Raji (cell line): ENCODE measurements around the gene CACNA1I.

Experiments
- POLR2A ChIP-seq: IDR thresholded peaks from 2 replicates; pipeline ENCODE4 v1.6.1; 2011; ENCODE audit warnings: low read depth, low read length, control low read depth; ENCODE audit not compliant: insufficient read depth

The CACNA1I gene

DNA sequence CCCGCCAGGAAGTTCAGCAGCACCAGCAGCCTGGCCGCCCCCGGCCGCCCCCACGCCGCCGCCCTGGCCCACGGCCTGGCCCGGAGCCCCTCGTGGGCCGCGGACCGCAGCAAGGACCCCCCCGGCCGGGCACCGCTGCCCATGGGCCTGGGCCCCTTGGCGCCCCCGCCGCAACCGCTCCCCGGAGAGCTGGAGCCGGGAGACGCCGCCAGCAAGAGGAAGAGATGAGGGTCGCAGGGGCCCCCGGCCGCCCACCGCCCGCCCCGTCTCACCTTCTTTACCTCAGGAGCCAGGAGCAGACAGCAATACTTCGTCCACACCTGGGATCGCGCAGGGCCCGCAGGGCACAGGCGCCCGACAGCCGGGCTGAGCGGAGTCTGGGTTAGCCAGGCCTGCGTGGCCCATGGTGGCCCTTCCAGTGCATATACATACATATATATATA, 115.6 kb downstream of the CACNA1I start:
- no peak for TF ChIP-seq POLR2A

DNA sequence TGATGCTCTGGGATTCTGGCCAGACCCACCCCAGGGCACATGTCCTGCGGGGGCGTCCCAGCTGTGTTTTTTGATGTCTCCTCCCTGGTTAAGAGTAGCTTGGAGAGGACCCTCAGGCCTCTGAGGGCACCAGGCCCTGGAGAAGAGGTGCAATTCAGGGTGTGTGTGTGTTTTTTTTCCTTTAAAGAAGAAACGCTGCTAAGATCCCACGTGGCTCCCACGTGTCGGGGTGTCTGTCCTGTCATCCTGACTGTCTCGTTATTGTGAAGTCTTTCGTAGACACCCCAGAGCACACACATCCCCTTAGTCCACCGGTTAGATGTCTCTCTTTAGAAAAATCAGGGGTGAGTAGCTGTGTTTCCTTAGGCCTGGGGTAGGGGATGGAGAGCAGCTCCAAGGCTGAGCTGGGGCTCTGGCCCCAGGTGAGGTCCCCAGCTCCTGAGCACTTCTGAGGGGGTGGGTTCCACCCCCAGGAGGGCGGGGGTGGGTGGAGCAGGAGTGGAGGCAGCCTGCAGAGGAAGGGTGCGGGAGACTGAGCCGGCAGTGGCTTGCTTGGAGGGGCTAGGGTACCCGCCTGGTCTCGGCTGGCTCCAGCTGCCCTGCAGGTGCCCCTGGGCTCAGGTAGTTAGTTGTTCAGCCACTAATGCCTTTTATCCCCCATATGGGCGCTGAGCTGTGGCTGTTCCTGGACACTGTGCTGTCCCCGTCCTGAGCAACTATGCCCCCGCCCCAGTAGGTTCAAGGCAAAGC, 116.4 kb downstream of the CACNA1I start:
- no peak for TF ChIP-seq POLR2A

DNA sequence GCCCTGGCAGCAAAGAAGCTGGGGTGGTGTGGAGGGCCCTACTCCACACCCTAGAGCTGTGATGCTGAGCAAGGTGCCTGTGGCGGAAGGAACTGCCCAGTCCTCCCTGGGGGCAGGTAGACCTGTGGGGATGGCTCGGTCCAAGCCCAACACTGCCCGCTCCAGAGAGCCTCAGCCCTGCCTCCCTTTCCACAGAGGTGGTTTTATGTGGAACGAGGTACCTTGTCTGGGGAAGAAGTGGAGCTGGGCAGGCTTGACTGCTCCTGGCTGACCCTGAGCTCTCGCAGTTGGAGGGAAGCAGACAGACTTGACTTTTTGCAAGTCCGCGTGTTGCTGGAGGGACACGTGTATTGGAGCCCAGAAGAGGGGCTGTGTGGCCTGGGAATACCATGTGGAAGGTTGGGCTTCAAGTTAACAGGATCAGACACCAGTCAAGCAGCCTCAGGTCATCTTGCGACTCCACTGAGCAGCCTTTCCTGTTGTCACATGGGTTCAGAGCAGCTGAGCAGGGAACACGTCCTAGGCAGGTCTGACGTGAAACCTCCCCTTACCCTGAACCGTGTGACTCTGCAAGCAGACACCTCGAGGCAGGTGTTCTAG, 117.7 kb downstream of the CACNA1I start:
- no peak for TF ChIP-seq POLR2A

DNA sequence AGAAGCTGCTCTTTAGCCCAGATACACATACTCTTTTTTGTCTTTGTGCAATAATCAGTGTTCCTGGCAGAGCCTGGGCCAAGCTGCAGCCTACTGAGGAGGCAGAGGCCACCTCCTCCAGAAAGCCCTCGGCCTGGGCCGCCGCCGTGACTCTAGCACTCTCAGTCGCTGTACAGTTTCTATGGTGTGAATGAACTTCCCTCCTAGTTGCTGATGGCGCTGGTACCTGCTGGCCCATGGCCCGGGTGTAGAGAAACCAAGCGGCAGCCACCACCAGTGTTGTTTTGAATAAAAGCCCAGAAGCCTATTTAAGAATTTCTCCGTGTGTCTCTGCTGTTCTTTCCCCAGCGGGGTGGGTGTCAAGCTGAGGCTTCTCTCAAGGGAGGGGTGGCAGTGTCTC, 118.9 kb downstream of the CACNA1I start:
- no peak for TF ChIP-seq POLR2A

DNA sequence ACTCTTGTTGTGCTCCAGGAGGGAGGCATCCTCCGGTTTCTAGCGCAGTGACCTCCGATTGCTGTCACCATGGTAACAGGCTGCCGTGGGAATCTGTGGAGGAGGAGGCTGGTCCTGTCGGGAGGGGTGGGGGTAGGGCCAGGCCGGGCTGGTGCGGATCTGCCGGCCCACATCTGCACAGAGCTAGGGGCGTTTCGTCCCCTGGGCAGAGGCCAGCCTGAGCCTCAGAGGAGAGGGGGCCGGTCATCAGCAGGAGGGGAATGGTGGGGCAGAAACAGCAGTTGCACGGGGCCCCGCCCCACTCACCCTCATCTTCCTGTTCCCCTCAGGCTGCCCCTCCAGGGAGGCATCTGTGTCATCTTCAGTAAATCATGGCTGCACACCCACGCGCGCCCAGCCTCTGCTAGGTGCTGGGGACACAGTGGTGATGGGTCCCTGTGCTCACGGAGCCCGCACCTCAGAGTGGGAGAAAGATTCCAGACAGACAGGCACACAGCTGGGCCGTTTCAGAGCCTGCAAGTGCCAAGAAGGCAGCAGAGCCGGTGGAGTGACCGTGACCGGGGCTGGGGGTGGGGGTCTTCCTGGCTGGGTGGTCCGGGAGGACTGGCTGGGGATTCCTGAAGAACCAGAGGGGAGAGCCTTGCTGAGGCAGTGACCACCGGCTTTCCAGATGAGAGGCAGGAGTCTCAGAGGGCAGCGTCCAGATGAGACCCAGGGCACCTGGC, 120.5 kb downstream of the CACNA1I start:
- no peak for TF ChIP-seq POLR2A

DNA sequence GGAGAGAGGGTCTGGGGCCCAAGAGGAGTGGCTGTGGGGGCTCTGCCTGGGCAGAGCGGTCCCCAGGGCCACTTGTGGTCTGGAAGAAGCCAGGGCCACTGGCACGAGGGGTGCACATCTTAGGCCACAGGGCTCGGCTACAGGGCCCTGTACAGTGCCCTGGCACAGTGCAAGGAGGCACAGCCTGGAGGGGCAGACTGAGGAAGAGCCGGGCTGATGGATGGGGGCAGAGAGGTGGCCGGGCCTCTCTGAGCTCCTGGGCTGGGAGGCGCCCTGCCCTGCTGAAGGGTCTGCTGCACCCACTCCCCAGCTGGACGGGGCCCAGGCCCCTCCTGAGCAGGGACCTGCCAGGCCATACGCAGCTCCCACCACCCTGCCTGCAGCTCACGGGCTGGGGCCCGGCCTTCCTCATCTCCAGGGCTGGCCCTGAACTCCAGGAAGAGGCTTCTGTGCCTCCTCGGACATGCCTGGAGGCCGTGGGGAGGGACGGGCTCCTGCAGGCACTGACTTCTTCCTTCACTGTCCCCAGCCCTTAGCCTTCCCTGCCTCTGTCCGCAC, 123.5 kb downstream of the CACNA1I start:
- no peak for TF ChIP-seq POLR2A

DNA sequence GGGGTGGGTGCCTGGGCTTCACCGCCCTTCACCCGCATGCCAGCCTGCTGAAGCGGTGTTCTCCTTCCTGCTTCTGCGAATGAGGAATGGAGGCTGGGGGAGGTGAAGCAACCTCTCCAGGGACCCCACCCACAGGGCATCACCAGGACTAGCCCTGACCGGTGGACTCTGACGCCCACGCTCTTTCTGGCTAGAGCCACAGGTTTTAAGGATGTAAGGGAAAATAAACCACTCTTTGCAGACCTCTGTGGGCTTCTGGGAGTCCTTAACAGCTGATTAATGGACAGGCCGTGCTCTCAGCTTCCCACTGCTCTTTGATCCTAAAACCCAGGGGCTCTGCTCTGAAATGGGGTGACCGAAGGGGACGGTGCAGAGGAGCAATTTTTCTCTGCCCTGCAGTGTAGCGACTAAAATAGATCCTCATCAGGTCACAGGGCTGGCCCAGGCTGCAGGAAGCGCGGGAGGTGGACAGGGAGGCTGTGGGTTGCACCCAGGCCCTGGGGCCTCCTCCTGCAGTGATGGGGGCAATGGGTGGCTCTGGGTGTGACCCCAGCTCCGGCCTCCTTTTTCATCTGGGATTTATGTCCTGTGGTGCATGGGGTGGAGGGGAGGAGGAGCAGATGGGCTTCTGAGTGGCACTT, 127.4 kb downstream of the CACNA1I start:
- no peak for TF ChIP-seq POLR2A

DNA sequence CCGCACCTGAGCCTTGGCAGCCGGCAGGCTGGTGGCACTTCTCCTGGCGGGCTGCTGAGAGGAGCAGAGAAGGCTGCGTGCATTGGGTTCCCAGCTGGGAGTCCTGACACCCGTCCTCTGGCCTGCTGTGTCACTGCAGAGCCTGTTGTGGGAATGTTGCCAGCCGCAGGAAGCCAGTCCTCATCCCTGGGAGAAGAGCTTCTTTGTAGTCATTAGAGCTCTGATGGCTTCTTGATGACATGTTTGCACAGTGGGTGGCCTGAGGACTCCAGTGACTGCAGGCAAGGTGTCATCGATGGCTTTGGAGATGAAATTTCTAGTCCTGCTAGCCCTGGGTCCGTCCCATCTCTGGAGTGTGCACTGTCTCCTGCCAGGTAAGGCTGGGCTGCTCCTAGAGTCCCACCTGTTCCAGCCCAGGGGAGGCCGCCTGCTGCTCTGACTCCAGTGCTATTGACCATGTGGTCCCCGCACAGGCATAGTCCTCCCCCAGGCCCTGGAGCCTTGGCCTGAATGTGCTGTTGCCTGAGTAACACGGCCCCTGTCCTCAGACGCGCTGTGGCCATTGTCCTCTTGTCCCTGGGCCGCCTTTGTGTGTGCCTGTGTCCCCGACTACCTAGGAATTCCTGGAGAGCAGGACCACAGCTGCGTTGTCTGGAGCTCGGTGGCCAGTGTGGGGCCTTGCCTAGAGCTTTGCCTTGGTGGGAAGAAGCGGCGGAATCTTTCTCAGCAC, 129.2 kb downstream of the CACNA1I start:
- TF ChIP-seq POLR2A: no peak

DNA sequence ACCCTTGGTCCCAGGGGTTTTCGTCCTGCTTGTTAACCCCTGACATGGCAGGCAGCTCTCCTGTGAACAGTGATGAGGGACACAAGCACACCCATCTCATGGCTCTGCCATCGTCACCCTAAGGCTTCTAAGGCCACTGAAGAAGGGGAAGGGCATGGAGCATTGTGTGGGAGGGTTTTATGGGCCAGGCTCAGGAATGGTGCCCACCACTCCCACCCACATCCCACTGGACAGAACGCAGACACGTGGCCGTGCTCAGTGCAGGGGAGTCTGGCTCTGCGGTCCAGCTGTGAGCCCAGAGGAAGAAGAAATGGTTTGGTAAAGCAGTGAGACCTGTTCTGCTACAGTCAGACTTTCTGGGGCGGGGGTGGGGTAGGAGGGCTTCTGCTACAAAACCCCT, 130.0 kb downstream of the CACNA1I start:
- TF ChIP-seq POLR2A: no peak

DNA sequence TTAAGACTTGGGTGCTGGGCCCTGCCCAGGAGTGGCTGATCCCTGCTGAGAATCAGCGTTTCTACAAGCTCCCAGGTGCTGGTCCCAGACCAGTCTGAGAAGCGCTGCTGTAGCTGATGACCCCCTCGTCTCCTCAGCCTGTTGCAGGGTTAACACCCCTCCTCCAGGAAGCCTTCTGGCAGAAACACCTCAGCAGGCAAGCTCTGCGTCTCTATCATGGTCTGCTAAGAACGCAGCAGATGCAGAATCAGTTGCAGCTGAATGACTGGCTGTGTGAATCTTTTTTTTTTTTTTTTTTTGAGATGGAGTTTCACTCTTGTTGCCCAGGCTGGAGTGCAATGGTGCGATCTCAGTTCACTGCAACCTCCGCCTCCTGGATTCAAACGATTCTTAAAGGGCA, 132.5 kb downstream of the CACNA1I start:
- no peak for TF ChIP-seq POLR2A

DNA sequence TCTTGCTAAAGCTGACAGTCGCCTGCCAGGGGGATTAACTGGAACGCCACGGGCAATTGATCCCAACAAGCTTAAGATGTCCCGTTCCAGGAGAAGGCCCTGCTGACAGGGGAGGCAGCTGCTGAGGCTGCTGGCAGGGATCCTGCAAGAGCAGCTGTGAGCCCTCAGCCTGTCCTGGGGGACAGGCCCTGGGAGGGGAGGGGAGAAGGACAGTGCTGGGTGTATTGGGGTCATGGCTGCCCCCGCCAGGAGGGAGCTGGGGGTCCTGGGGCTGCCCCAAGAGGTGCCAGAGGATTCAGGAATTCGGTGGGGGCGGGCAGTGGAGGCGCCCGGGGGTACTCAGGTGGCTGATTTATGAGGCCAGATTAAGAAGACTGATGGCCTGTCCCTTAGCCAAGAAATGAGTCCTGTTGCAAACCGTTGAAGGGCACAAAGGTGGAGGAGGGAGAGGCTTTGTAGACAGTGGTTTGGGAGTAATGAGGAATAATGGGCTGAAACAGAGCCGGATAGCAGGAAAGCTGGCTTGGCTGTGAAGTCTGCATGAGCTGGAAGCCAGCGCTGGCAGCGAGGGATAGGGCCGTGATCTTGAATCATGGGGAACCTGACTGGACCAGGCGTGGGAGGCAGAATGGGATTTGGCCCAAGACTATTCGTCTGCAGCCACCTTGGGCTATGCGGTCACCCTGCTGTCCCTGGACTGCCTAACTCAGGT, 133.5 kb downstream of the CACNA1I start:
- TF ChIP-seq POLR2A: no peak

DNA sequence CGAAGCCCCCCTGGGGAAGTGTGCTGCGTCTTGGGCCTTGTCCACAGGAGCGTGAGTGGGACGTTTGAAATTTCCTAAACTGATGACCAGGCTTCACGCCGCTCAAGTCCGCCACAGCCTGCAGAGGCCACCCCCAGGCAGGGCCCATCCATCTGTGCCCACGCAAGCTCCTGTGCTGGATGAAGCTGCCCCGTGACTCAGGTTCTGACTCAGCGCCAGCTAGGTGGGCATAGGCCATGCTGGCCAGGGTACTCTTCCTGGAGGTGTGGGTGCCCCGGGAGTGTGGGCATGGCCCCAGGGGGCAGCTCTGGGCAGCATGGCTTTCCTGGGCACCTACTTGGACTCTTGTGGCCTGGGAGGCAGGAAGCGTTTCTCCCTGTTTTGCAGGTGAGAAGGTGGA, 134.8 kb downstream of the CACNA1I start:
- TF ChIP-seq POLR2A: no peak

DNA sequence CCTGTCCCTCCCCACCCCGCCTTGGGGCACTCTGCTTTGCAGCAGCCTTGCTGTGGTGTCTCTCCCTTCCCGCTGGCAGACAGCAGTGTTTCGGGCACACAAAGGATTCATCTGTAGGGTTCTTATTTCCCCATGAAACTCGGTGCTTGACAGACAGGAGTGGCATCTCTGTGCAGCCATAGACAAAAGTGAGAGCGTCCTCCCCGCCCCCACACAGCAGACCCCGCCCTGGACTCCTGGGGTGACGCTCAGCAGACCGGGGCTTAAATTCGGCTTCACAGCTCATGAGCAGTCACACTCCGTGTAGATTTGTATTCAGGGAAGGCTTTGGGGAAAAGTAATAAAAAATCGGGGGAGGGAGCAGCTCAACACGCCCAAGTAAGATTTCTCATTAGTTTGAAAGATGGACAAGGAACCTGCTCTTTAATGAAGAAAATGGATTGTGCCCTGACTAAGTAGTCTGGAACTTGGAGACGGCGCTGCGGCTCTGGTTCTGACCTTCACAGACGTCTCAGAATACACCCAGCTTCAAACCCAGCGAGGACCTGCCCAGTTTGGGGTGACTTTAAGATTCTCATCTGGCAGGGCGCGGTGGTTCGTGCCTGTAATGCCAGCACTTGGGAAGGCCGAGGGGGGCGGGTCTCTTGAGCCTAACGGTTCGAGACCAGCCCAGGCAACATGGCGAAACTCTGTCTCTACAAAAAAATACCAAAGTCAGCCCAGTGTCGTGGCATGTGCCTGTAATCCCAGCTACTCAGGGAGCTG, 136.0 kb downstream of the CACNA1I start:
- no peak for TF ChIP-seq POLR2A
